ENCODE data around the gene KLF6. TPM values are rescaled to one million over a fixed set of nuclear protein-coding genes. Genes with fewer than 3 reads are reported as not detected.

KLF6 gene
- total and polyA plus RNA-seq, 2 donors (not counting 1 experiment from before 2014, with no cell fraction given), result 175 to 921 TPM

- H3K4me2 ChIP-seq (replicated peaks; ENCODE audit: low read depth, low read length, poor library complexity, severe bottlenecking), result no peak overlapping the region
- H3K27ac Mint-ChIP-seq, result no peak overlapping the region
- CTCF ChIA-PET, result no interaction called here
These were observed 4.6 kb upstream of the KLF6 start for GRCh38 chr10:3789621-3790020.

GRCh38 chr10:3787816-3788215 lies 2.8 kb upstream of the KLF6 start:
- Histone ChIP-seq H3K9ac (ENCODE audit: low read length) (no peak overlapping the region), H3K4me1 (ENCODE audit: control insufficient read depth in 2 of 2, insufficient read depth in 2 of 2, low read length in 2 of 2) (peaks cover 16 to 17% of the 10 kb centered on the region in 2 donors), H3K4me2 (replicated peaks; ENCODE audit: low read depth, low read length, poor library complexity, severe bottlenecking) (no peak overlapping the region), H3K9me3 (ENCODE audit: control extremely low read depth in 1 of 3, control insufficient read depth in 2 of 3, insufficient read depth in 1 of 3, low read length in 2 of 3) (peaks cover 0 to 3% (median 1%) of the 10 kb centered on the region in 3 donors), H3K36me3 (replicated peaks in 1 of 2; ENCODE audit: control extremely low read depth in 1 of 2, control insufficient read depth in 1 of 2, extremely low read depth in 1 of 2, insufficient read depth in 2 of 2, low read length in 1 of 2) (no peaks in the 10 kb centered on the region), H3K27ac (ENCODE audit: low read length in 2 of 2) (no peak overlapping the region), H2AFZ (ENCODE audit: insufficient read depth, low read depth, low read length, poor library complexity, severe bottlenecking) (no peak overlapping the region), H4K20me1 (ENCODE audit: control insufficient read depth, insufficient read depth, low read length, poor library complexity, severe bottlenecking) (peaks cover 22% of the 10 kb centered on the region), H3K79me2 (ENCODE audit: control insufficient read depth, insufficient read depth, low read length) (peaks cover 26% of the 10 kb centered on the region), H3K4me3 (ENCODE audit: control extremely low read depth in 1 of 5, extremely low read depth in 1 of 5, insufficient read depth in 1 of 5, low read depth in 2 of 5, low read length in 4 of 5) (no peak overlapping the region), H3K27me3 (replicated peaks in 1 of 4; ENCODE audit: control extremely low read depth in 1 of 4, control insufficient read depth in 3 of 4, insufficient read depth in 4 of 4, low read length in 3 of 4) (no peaks in the 10 kb centered on the region)
- DNase-seq, result no peak
- TF ChIP-seq EZH2 (IDR thresholded peaks at IDR 0.05; ENCODE audit: borderline replicate concordance, insufficient read depth, low read depth, low read length, poor library complexity, severe bottlenecking) (no peak), CTCF (IDR thresholded peaks at IDR 0.05) (no peak)
- ChIA-PET POLR2A (interaction anchor here (0.8 to 1.3 kb wide), 2 partner anchors 18 to 296 kb away, joined by 3 to 4 read pairs; no protein-coding TSS in a partner anchor), CTCF (no interaction called here)
- intact Hi-C loops (cut with micrococcal nuclease), result loop anchor here (10.0 kb wide), 1 partner anchor 613 kb away; the partner anchor contains the start of gene PITRM1
- Mint-ChIP-seq H3K27me3 (no peaks in the 10 kb centered on the region), H3K4me3 (no peak overlapping the region), H3K27ac (peak overlapping the region; percentile 17), H3K9me3 (ENCODE audit: insufficient read depth) (peaks cover 6% of the 10 kb centered on the region), H3K4me1 (peaks cover 21% of the 10 kb centered on the region)
- WGBS (ENCODE audit: insufficient coverage), result 82% methylated on average over 9 of the region's 9 CpGs
- no peak for ATAC-seq (ENCODE audit: low read depth)

More at GRCh38 chr10:3789621-3790020, 4.6 kb upstream of the KLF6 start:
- ATAC-seq (ENCODE audit: low read depth) (no peak), DNase-seq (no peak)
- Histone ChIP-seq H2AFZ (ENCODE audit: insufficient read depth, low read depth, low read length, poor library complexity, severe bottlenecking) (no peak overlapping the region), H3K27me3 (replicated peaks in 1 of 4; ENCODE audit: control extremely low read depth in 1 of 4, control insufficient read depth in 3 of 4, insufficient read depth in 4 of 4, low read length in 3 of 4) (no peaks in the 10 kb centered on the region), H3K36me3 (replicated peaks in 1 of 2; ENCODE audit: control extremely low read depth in 1 of 2, control insufficient read depth in 1 of 2, extremely low read depth in 1 of 2, insufficient read depth in 2 of 2, low read length in 1 of 2) (no peaks in the 10 kb centered on the region), H4K20me1 (ENCODE audit: control insufficient read depth, insufficient read depth, low read length, poor library complexity, severe bottlenecking) (peaks cover 4% of the 10 kb centered on the region), H3K79me2 (ENCODE audit: control insufficient read depth, insufficient read depth, low read length) (peaks cover 8% of the 10 kb centered on the region), H3K27ac (ENCODE audit: low read length in 2 of 2) (no peak overlapping the region), H3K9me3 (ENCODE audit: control extremely low read depth in 1 of 3, control insufficient read depth in 2 of 3, insufficient read depth in 1 of 3, low read length in 2 of 3) (peaks cover 0 to 3% (median 1%) of the 10 kb centered on the region in 3 donors), H3K4me1 (ENCODE audit: control insufficient read depth in 2 of 2, insufficient read depth in 2 of 2, low read length in 2 of 2) (peaks cover 14 to 15% of the 10 kb centered on the region in 2 donors), H3K4me3 (ENCODE audit: control extremely low read depth in 1 of 5, extremely low read depth in 1 of 5, insufficient read depth in 1 of 5, low read depth in 2 of 5, low read length in 4 of 5) (no peak overlapping the region), H3K9ac (ENCODE audit: low read length) (no peak overlapping the region)
- Mint-ChIP-seq H3K4me1 (peaks cover 20% of the 10 kb centered on the region), H3K9me3 (ENCODE audit: insufficient read depth) (peaks cover 6% of the 10 kb centered on the region), H3K4me3 (no peak overlapping the region), H3K27me3 (no peaks in the 10 kb centered on the region)
- no peak for TF ChIP-seq EZH2 (IDR thresholded peaks at IDR 0.05; ENCODE audit: borderline replicate concordance, insufficient read depth, low read depth, low read length, poor library complexity, severe bottlenecking)
- intact Hi-C loops (cut with micrococcal nuclease), result loop anchor here (10.0 kb wide), 1 partner anchor 615 kb away; the partner anchor contains the start of gene PITRM1
- WGBS (ENCODE audit: insufficient coverage), result no CpG with 5 or more reads among the region's 2 CpGs
- POLR2A ChIA-PET, result interaction anchor here (0.9 kb wide), 1 partner anchor 12 kb away, joined by 3 read pairs; no protein-coding TSS in a partner anchor
